H4 (cell line): ENCODE data around the gene CCL19. TPM values are rescaled to one million over a fixed set of nuclear protein-coding genes. Genes with fewer than 3 reads are reported as not detected.

Source experiments
- DNase-seq: peaks from one replicate; pipeline ENCODE4 v3.0.0-alpha.2; 2015; ENCODE audit warnings: low spot score
- total RNA-seq: library from RNA; depleted of rRNA; stranded (reverse); fragments of >200 nt; shearing (Covaris generic); gene quantifications from 2 replicates; pipeline ENCODE4 v1.2.3, GENCODE V29; 2014

The CCL19 gene
- total RNA-seq, 1 experiment from 2014 or later: not detected

DNA sequence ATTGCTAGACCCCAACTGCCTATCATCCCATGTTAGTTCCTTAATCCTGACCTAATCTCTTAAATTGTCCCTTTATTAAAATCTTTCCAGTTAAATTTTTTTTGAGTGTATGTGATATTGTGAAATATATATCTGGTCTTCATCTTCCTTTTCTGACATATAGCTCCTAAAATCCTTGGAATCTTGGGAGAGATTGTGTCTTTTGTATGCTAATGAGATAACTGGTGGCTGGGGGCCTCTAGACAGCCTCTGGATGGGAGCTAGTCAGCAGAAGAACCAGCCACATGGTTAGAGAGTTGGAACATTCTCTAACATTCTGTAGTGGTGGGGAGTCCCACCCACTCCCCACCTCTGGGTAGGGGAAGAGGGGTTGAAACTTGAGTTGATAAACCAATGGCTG is 3.7 kb upstream of the CCL19 start:
- no peak for DNase-seq

DNA sequence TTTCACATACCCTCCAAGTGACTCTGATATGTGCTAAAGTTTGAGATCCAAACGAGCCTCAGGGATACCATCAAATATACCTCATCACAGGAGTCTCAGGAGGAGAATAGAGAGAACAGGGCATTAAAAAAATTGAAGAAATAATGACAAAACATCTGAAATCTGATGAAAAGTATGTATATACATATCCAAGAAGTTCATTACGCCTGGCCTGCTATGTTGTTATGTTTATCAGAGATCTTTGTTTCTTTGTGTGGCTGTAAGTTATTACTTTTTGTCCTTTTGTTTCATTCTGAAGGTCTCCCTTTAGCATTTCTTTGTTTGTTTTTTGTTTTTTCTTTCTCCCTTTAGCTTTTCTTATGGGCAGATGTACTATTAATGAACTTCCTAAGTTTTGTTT is 2.5 kb upstream of the CCL19 start:
- DNase-seq: no peak

DNA sequence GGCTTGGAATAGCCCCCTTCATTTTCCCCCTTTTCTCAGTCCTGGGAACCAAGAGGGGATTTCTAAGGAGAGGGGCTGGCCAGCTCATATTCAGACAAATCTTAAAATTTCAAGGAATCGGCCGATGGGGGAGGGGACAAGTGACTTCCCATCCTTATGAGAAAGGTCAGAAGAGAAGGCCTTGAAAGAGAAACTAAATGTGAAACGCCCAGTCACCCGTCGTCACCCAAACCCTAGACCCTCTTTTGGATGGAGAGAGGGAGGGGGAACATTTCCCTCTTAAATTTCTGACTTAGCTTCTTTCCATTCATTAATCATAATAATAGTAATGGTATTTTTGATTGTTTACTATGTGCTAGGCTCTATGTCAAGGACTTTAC is 850 bp upstream of the CCL19 start:
- DNase-seq: no peak

DNA sequence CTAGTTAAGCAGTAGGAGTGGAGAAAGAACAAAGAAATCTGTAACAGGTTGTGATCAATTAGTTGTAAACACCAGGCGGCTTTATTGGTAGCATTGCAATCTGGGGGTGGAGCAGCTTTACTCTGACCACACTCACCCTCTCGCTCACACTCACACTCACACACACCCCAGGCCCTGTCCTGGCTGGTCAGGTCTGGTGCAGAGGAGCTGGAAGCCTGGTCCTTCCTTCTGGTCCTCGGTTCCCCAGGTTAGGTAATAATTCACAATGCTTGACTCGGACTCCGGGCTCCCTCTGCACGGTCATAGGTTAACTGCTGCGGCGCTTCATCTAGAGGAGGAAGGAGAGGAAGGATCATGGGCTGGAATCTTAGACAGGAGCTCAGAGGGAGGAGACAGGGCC is 1.6 kb downstream of the CCL19 start:
- DNase-seq: no peak

DNA sequence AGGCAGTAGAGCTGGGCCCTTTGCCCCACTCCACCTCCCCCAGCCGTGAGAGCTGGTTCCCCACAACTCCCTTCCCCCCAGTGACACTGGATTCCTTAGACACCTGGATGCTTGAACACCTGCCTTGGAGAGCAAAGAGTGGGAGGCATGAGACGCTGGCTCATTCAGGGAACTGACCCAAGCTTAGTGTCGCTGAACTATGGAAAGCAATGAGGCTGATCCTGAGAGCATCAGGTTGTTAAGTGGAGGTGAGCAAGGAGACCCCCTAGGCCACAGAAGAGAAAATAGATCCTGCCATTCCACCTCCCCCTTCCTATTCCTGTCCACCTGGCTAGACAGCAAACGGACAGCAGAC is 2.0 kb downstream of the CCL19 start:
- no peak for DNase-seq

DNA sequence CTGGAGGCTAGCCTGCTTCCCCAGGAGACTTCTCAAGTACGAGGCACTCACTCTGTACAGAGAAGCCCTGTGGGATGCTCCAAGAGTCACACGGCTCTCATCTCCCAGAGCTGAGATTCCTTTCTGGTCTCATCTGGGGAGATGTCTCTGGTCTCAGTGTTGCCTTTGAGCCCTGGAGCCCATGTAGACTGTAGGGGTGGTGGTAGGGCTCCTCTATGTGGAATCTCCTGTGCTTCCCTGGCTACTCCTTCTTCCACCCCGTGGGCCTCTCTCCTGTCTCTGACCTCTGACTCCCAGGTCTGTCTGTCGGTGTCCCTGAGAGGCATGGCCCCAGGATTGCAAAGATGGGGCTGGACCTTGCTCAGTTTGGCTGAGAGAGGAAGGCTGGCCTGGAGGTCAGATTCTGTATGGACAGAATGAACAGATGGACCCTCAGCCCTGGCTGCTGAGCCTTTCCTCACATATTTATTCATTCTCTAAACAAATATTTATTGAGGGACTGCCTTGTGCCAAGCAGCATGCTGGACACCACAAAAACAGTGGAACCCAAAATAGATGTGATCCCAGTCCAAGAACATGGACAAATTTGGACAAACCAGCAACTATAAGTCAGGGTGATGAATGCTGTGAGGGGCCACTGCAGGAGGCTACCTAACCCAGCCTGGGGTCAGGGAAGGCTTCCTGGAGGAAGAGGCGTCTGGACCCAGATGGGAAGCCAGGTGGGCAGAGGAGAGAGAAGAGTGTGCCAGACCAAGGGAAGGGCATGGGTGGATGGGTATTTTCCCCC is 2.6 kb downstream of the CCL19 start:
- no peak for DNase-seq

DNA sequence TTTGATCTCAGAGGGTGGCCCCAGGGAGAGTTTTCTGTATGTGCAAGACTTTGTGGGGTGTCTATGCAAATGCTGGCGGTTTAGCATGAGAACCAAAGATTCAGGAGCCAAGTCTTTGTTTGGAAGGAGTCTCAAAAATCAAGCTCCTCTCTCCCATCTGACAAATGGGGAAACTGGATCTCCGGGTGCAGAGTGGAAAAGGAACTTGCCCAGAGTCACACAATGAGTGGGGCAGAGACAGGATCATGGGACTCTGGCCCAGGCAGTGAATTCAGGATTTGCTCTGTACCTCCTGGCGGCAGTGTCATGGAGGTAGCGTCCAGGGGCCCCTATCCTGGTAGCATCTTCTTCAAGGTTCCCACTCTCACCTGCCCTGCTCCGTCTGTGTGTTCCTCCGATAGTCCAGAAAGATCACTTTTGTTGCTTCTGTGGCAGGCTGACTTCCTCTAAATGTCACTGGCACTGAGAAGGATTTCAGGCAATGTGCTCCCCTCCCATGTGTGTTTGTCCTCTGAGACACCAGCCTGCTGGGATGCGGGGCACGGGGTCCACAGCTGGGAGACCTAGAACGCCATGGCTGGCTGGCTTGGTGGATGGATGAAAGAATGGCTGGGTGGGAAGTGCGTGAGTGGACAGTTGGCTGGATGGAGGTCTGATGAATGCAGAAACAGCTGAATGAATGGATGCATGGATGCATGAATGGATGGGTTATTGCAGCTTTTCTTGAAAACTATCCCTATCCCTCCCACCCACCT is 3.6 kb downstream of the CCL19 start:
- no peak for DNase-seq

DNA sequence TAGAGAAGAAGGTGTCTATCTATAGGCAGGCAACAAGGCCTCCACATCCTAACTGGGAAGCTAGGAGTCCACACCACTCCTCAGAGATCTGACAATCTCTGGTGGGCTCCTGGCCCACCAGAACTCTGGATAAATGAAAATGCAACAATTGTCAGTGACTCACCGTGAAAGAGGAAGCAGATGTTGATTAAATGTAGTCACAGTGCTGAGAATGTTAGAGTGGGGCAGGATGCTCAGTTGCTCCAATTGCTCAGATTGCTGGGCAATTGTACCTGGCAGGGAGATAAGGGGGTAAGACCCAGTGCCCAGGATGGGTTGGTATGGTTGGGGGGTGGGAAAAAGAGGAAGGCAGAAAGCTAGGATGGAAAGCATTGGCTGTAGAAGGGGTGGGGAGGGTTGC is 4.3 kb downstream of the CCL19 start:
- no peak for DNase-seq

DNA sequence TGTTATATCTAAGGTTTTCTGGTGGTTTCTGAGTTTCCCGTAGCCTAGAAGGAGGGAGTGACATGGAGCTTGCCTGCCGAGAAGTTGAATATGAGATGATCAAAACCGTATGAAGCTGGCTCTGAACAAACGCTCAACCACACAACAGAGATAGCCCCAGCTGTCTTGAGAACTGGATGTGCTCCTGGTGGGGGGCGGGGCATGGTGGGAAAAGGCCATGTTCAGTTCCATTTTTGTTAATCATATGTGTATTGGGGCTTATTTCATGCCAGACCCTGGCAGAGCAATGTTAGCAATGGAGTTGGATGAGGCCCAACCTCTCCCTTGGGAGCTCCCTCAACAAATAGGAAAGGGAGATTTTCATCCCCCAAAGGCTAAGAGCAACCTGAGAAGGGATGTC is 4.8 kb downstream of the CCL19 start:
- no peak for DNase-seq

DNA sequence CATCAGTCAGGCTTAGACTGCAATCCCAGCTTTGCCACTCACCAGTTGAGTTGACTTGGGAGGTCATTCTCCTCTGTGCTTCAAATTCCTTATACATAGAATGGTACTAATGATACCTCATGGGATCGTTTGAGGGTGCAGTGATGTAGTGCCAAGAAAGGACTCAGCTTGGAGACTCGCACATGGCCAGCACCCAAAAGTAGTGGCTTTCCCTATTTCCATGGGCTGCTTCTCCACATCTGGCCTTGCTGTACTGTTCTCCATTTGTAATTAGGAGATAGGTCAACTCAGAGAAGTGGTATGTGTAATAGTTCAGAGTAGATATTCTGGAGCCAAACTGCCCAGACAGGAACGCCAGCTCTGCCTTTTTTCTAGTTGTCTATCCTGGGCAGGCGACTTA is 5.5 kb downstream of the CCL19 start:
- no peak for DNase-seq

DNA sequence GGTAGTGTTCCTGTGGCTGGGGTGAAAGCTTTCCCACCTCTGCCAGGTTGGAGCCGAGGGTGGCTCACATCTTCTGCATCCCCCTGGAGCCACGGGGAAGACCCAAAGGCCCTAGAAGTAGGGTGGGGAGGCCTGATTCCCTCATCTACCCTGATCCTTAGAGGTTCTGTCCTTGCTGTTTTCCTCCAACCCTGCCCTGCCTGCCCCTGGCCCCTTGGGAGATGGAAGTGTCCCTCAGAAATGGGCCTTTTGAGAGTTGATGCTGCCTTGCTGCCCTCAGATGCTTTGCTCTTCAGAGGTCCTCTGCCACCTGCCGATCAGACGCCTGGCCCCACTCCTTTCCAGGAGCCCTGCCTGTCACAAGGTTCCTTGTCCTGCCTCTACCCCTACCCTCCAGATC is 6.3 kb downstream of the CCL19 start:
- no peak for DNase-seq

DNA sequence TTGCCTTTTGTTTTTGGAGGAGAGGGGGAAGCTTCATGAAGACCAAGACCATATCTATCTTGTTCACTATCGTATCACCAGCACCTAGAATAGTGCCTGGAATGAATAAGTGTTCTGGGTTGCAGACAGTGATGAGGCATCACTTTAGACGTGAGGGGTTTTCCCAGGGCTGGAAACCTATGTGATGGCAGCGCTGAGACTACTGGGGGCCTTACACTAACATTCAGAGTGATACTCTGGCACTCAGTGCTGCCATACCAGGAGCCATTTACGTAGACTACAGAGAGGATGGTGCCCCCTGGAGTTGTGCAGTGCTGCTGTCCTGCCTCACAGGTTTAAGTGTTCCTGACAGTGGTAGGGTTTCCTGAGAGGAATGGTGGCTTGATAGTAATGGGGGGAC is 6.9 kb downstream of the CCL19 start:
- DNase-seq: no peak

DNA sequence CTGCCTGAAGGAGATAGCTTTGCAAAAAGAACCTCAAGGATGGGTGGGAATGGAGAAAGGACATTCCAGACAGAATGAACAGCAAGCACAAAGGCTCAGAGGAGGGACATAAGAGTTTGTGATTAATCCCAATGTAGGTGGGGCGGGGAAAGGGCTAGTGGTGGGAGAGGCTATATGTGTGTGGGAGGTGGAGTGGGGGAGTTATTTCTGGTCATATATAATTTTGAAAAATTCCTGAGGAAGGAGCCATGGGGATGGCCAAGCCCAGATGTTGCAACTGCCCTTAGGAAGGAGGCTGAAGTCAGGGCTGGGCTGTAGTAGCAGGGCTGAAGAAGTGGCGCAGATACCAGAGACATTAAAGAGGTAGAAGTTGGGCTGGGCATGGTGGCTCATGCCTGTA is 15.2 kb downstream of the CCL19 start:
- DNase-seq: no peak

DNA sequence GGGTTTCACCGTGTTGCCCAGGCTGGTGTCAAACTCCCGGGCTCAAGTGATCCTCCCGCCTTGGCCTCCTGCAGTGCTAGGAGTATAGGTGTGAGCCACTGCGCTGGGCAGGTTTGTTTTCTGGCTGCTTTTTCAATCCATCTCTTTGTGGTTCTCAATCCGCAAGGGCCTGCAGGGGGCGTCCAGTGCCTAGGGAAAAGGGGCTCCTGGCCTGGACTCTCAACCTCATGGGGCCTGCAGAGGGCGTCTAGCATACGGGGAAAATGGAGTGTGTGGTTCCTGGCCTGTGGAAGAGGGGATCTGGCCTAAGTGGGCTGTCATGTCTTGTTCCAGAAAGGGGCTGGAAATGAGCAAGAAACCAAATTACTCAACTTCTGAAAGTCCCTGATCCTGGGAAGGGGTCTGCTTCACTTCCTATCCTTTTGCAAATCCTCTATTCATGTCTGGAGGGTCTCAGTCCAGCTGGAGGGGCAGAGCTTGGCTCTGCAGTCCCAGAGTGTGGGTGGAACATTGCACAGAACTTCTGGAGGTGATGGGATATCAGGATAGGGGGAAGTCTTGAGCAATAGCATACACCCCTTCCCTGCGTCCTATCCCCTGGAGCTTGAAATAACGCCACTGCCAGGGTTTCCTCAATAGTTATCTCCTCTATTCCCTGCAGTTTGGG is 15.9 kb downstream of the CCL19 start:
- peak; percentile 67 for DNase-seq

DNA sequence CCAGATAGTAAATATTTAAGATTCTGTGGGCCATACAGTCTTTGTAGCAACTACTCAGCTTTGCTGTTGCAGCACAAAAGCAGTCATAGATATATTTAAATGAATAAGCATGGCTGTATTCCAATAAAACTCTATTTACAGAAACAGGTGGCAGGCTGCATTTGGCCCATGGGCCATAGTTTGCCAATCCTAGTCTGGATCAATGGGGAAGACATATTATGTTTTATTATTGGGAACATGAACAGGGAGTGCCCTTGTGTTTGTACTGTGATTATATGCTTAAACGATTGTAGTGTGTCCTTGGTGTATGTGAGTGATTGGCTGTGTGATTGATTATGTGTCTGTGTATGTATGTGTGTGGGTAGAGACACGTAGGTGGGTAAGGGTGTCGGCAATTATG is 16.6 kb downstream of the CCL19 start:
- no peak for DNase-seq

DNA sequence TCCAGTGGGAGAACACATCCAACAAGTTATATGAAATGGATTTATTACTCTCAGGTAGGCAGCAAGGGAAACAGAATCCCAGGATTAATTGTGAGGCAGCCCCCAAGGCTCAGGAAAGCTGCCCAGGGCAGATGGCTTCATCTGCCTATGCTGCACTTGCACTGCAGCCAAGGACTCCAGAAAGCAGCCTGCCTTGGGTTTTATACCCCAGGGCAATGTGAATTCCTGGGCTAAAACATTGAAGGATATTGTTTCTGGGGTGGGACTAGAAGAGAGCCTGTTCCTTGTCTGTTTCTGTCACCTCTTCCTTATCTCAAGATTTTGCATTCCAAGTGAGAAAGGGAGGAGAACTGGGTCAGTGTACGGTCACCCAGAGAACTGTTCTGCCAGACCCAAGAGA is 19.8 kb downstream of the CCL19 start:
- no peak for DNase-seq

DNA sequence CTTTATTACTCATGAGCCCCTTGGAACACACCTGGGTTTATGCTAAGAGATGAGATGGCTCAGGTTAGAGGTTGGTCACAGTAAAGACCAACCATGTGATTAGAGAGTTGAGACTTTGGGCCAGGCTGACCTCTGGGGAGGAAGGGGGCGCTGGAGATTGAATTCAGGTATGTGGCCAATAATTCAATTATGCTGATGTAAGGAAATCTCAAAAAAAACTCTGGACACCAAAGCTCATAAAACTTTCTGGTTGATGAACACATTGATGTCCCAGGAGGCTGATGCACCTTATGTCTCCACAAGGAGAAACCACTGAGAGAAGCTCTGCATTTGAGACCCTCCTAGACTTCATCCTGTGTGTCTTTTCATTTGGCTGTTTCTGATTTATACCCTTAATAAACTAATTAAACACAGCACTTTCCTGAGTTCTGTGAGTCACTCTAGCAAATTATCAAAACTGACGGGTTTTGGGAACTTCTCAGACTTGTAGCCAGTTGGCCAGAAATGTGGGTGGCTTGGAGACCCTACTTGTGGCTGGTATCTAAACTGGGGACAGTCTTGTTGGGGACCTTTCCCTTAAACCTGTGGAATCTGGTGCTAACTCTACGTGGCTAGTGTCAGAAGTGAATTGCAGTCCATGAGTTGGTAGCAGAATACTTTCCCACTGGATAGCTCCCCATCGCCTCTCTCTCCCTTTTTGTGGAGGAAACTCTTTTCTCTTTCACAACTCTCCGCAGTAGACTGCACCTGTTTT is 21.1 kb downstream of the CCL19 start:
- no peak for DNase-seq

DNA sequence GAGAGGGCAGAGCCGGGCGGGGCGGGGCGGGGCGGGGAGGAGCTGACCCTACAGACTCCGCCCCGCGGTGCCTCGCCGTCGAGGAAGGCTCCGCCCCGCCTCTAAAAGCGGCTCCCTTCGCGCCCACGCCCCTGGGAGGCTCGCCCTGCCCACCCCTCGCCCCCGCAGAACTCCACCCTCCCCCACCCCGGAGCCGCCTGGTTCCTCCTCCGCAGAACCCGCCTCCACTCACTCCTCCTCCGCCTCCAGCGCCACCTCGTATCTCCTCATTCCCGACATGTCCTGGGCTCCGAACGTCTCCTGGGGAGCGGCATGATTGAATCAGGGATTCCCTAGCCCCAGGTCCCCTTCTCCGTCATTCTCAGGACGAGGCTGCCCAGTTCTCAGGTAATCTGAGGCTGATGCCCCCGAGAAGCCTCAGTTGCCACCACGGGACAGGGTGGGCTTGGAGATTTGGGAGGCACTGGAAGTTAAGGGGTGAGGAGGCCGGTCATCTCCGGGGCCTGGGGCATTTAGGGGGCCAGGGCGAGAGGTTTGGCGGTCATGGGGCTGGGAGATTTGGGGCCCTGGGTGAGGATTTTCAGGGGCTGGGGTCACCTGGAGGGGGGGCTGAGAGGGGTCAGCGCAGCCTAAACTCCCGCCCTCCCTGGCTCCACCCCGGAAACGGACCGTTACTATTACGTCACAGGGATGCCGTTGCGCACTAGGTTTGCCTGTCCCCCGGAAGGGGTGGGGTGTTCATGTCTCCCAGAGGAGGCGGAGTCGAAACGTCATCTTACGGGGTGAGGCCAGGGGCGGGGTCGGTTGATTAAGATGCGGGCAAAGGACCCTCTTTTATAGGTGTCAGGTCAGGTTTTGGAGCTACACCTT is 25.5 kb downstream of the CCL19 start:
- peak; percentile 96 for DNase-seq

DNA sequence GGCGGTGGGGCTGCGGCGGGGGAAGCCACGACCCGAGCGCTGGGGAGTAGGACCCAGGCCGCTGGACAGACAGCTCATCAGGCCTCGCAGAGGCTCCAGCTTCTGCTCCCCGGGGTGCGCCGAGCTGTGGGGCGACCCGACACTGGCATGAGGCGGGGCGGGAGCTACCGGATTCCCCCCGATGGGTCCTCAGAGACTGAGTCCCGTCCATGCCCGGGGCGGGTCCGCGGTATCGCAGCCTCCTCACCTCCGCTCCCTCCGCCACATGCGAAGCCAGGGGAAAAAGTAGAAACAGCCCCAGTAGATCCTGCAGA is 26.1 kb downstream of the CCL19 start:
- DNase-seq: no peak

DNA sequence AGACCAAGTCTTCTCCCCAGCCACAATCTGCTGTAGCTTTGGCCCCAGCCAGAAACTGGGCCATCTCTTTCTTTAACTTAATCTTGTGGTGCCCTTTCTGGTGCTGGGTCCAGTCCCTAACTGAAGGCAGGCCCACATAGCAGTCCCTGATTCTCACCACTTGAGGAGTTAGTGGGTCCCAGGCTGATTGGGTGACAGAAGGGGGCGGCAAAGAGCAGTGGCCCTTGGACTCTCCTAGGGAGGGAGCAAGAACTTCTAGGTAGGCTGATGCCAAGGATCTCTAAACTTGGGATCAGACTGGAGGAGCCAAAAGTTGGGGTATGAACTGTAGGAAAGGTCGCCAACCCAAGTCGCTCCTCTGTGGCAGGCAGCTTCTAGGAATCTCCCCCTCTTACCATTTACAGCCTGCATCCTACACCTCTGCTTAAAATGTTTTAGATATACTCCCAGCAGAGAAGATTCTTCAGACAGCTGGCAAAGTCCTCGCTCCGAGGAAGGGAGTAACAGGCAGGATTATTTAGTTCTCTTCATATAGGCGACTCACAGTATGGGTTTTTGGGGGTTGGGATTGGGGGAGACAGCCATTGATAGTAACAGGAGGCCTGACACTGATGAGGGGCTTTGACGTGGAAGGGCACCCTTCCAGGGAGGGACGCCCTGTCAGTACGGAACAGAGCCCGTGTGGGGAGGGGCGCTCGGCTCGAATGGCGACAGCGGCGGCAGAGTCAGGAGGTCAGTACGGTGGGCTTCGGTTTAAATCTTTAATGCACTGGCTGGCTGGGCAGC is 26.6 kb downstream of the CCL19 start:
- peak; percentile 81 for DNase-seq

DNA sequence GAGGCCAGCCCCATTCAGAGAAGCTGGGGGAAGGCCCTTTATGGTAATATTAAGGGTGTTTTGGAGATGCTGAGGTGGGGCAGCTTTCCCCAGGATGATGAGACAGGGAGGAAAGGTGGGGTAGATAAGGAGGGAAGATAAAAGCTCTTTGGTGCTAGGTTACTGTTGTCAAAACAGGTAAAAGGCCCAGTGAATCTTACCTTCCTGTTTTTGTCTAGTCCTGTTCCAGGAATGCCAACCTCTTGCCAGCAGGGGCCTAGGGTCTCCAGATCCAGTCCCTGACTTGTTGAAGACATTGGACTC is 27.8 kb downstream of the CCL19 start:
- no peak for DNase-seq
